GM21528 (cell line): ENCODE data around the gene PITPNM2.

Experiments
- ATAC-seq: cut with Tn5 transposase; IDR thresholded peaks from one replicate; pipeline ENCODE4 v1.9.1; 2021; ENCODE audit warnings: mild to moderate bottlenecking, moderate library complexity; ENCODE audit not compliant: unreplicated experiment, low FRiP score

The PITPNM2 gene

GRCh38 chr12:123101526-123101925 lies 49.4 kb downstream of the PITPNM2 start:
- no peak for ATAC-seq
